Endothelial cell of umbilical vein (primary cell): Measurements from ENCODE around the gene PPFIBP2.

ENCODE experiments used
- EZH2 ChIP-seq: IDR thresholded peaks from 2 replicates; pipeline ENCODE4 v1.6.1; 2012; ENCODE audit warnings: borderline replicate concordance, low read depth, mild to moderate bottlenecking, moderate library complexity, low read length, inconsistent platforms; ENCODE audit not compliant: severe bottlenecking
- GATA2 ChIP-seq: IDR thresholded peaks from 2 replicates; pipeline ENCODE4 v1.7.0; 2011; ENCODE audit warnings: low read depth, mild to moderate bottlenecking, moderate library complexity, mixed read lengths, low read length; ENCODE audit not compliant: insufficient read length, insufficient read depth
- JUN ChIP-seq: IDR thresholded peaks from 2 replicates; pipeline ENCODE4 v1.6.1; 2011; ENCODE audit warnings: borderline replicate concordance, low read depth; ENCODE audit not compliant: insufficient read length, insufficient read depth
- MYC ChIP-seq: IDR thresholded peaks from one replicate; pipeline ENCODE4 v1.6.1; 2011; ENCODE audit warnings: mild to moderate bottlenecking, low read depth, low read length
- POLR2A ChIP-seq: IDR thresholded peaks from 2 replicates; pipeline ENCODE4 v1.6.1; 2012; ENCODE audit warnings: low read depth, mild to moderate bottlenecking, control low read depth, low read length
- POLR2AphosphoS5 ChIP-seq: IDR thresholded peaks from 2 replicates; pipeline ENCODE4 v1.6.1; 2012; ENCODE audit warnings: low read depth, mild to moderate bottlenecking, control low read depth, low read length, moderate library complexity; ENCODE audit not compliant: insufficient read depth
- TF ChIP-seq, protein P1 (sequence below), 2 donors: IDR thresholded peaks; 1 replicate in 1 of 2; 2 replicates in 1 of 2; pipeline ENCODE4 v1.5.1; 2011; ENCODE audit warnings: low read length in 2 of 2, mild to moderate bottlenecking in 2 of 2, moderate library complexity in 2 of 2, control low read depth in 1 of 2, inconsistent platforms in 1 of 2, low read depth in 1 of 2; ENCODE audit not compliant: insufficient read depth in 1 of 2; ENCODE audit errors: extremely low read depth in 1 of 2
- TF ChIP-seq, protein P2 (sequence below): IDR thresholded peaks from 2 replicates; pipeline ENCODE4 v1.6.1; 2011; ENCODE audit not compliant: insufficient read depth, insufficient read length

DNA sequence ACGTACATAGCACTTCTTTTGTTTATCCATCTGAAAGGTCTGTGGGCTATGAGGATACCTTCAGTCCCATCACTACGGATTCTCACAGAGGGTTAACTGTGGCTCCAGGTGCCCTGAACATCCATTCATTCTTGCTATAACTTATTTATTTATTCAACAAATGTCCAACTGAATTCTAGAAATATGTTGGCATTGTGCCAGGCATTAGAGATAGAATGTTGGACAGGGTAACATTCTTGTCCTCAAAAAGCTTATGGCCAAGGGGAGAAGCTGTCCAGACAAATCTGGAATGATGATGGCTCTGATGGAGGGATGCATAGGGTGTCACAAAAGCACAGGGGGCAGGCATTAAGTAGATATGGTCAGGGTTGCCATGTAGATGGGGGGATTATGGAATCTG is 20.1 kb upstream of the PPFIBP2 start:
- TF ChIP-seq, protein P1, sequence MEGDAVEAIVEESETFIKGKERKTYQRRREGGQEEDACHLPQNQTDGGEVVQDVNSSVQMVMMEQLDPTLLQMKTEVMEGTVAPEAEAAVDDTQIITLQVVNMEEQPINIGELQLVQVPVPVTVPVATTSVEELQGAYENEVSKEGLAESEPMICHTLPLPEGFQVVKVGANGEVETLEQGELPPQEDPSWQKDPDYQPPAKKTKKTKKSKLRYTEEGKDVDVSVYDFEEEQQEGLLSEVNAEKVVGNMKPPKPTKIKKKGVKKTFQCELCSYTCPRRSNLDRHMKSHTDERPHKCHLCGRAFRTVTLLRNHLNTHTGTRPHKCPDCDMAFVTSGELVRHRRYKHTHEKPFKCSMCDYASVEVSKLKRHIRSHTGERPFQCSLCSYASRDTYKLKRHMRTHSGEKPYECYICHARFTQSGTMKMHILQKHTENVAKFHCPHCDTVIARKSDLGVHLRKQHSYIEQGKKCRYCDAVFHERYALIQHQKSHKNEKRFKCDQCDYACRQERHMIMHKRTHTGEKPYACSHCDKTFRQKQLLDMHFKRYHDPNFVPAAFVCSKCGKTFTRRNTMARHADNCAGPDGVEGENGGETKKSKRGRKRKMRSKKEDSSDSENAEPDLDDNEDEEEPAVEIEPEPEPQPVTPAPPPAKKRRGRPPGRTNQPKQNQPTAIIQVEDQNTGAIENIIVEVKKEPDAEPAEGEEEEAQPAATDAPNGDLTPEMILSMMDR (IDR thresholded peaks at IDR 0.05; ENCODE audit: extremely low read depth in 1 of 2, insufficient read depth in 1 of 2, low read depth in 1 of 2, low read length in 2 of 2) = no peak
- no peak for TF ChIP-seq POLR2A
- TF ChIP-seq EZH2 = no peak
- no peak for TF ChIP-seq POLR2AphosphoS5
- TF ChIP-seq, protein P2, sequence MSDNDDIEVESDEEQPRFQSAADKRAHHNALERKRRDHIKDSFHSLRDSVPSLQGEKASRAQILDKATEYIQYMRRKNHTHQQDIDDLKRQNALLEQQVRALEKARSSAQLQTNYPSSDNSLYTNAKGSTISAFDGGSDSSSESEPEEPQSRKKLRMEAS = no peak
- TF ChIP-seq JUN = no peak
- TF ChIP-seq MYC = no peak
- no peak for TF ChIP-seq GATA2
